ENCODE results near the gene PEX11G.

PEX11G gene

DNA sequence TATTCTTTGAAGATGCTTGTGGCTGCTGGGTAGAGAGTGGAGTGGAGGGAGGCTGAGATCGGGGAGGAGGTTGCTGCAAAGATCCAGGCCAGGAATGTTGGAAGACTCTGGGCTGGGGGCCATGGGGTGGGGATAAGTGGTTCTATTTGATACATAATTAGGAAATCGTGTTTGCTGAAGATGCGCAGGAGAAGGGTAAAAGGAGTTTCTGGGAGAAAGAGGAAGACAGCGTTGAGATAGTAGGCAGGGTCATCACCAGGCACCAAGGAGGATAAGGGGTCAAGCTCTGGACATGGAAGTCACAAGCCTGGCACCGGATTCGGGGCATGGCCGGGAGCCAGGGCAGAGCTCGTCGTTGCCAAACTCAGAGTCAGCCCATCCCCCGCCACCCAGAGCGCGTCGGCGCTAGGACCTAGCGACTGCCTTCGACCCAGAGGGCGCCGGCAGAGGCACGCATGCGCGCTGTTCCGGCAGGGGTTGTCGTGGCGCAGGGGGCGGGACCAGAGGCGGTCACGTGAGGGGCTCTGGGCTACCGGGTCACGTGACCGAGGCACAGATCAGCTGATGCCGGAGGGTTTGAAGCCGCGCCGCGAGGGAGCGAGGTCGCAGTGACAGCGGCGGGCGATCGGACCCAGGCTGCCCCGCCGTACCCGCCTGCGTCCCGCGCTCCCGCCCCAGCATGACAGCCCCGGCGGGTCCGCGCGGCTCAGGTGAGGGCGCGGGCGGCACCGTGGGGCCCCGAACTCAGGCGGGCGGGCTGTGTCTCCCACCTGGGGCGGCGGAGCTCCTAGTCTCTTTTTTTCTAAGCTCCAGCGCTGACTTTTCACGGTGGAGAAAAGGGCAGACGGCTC is 33.5 kb upstream of the PEX11G start, which contains the start of gene MCOLN1:
MCOLN1 (plus strand) TSS at position 553 of the 851 bp plus-strand sequence; CDS start at position 680, 127 bp downstream.
- TF ChIP-seq EZH2phosphoT487 (IDR thresholded peaks at IDR 0.05; ENCODE audit: borderline replicate concordance): no peak
- TF ChIP-seq, protein P1, sequence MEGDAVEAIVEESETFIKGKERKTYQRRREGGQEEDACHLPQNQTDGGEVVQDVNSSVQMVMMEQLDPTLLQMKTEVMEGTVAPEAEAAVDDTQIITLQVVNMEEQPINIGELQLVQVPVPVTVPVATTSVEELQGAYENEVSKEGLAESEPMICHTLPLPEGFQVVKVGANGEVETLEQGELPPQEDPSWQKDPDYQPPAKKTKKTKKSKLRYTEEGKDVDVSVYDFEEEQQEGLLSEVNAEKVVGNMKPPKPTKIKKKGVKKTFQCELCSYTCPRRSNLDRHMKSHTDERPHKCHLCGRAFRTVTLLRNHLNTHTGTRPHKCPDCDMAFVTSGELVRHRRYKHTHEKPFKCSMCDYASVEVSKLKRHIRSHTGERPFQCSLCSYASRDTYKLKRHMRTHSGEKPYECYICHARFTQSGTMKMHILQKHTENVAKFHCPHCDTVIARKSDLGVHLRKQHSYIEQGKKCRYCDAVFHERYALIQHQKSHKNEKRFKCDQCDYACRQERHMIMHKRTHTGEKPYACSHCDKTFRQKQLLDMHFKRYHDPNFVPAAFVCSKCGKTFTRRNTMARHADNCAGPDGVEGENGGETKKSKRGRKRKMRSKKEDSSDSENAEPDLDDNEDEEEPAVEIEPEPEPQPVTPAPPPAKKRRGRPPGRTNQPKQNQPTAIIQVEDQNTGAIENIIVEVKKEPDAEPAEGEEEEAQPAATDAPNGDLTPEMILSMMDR (conservative IDR thresholded peaks at IDR 0.05; ENCODE audit: low read length): no peak
- Histone ChIP-seq H3K36me3 (ENCODE audit: insufficient read depth, low read length) (no peaks in the 10 kb centered on the region), H3K4me3 (ENCODE audit: low read length, poor library complexity, severe bottlenecking) (peak within 1 kb of the TSS; percentile 81), H4K20me1 (ENCODE audit: insufficient read depth, low read length, poor library complexity, severe bottlenecking) (no peaks in the 10 kb centered on the region), H3F3A (ENCODE audit: low read depth) (no peaks in the 10 kb centered on the region), H3K9me2 (replicated peaks; ENCODE audit: low read depth, low read length) (no peaks in the 10 kb centered on the region), H3K9ac (ENCODE audit: low read depth, low read length, poor library complexity, severe bottlenecking) (peak within 1 kb of the TSS; percentile 64), H3K4me2 (ENCODE audit: low read depth, low read length, poor library complexity, severe bottlenecking) (peak within 1 kb of the TSS; percentile 82), H3K79me2 (ENCODE audit: insufficient read depth, low read length) (no peaks in the 10 kb centered on the region), H3K27me3 (ENCODE audit: insufficient read depth, low read length, poor library complexity, severe bottlenecking) (no peaks in the 10 kb centered on the region), H2AFZ (ENCODE audit: low read length) (peak within 1 kb of the TSS; percentile 88), H3K4me1 (ENCODE audit: insufficient read depth, low read length, poor library complexity, severe bottlenecking) (peaks cover 10% of the 10 kb centered on the region), H3K9me3 (ENCODE audit: insufficient read depth, low read depth, low read length) (no peaks in the 10 kb centered on the region)

DNA sequence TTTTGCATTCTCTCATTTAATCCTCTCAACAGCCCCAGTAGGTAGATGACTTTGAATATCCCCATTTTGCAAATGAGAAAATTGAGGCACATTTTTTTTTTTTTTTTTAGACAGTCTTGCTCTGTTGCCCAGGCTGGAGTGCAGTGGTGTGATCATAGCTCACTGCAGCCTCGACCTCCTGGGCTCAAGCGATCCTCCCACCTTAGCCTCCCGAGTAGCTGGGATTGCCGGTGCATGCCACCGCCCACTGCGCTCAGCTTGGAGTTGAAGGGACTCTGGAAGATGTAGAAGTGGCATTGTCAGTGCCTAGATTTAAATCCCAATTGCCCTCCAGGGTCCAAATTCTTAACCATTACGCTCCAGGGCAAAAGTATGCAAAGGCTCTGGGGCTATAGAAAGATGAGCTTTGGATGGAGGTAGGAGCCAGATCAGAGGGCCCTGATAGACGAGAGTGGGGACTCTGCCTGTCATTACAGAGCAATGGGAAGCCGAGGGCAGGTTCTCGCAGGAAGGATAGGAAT is 32.8 kb upstream of the PEX11G start:
- Histone ChIP-seq H4K20me1 (ENCODE audit: insufficient read depth, low read length, poor library complexity, severe bottlenecking) (no peaks in the 10 kb centered on the region), H3K4me3 (ENCODE audit: low read length, poor library complexity, severe bottlenecking) (peak overlapping the region; percentile 81), H3K79me2 (ENCODE audit: insufficient read depth, low read length) (peaks cover 2% of the 10 kb centered on the region), H2AFZ (ENCODE audit: low read length) (peak overlapping the region; percentile 81), H3K4me1 (ENCODE audit: insufficient read depth, low read length, poor library complexity, severe bottlenecking) (peaks cover 17% of the 10 kb centered on the region), H3K36me3 (ENCODE audit: insufficient read depth, low read length) (no peaks in the 10 kb centered on the region), H3K4me2 (ENCODE audit: low read depth, low read length, poor library complexity, severe bottlenecking) (peak overlapping the region; percentile 82), H3K27me3 (ENCODE audit: insufficient read depth, low read length, poor library complexity, severe bottlenecking) (no peaks in the 10 kb centered on the region), H3K9me2 (replicated peaks; ENCODE audit: low read depth, low read length) (no peaks in the 10 kb centered on the region), H3F3A (ENCODE audit: low read depth) (no peaks in the 10 kb centered on the region), H3K9me3 (ENCODE audit: insufficient read depth, low read depth, low read length) (no peaks in the 10 kb centered on the region), H3K9ac (ENCODE audit: low read depth, low read length, poor library complexity, severe bottlenecking) (peak overlapping the region; percentile 64)
- no peak for TF ChIP-seq EZH2phosphoT487 (IDR thresholded peaks at IDR 0.05; ENCODE audit: borderline replicate concordance)
- TF ChIP-seq, protein P1 (conservative IDR thresholded peaks at IDR 0.05; ENCODE audit: low read length): no peak

DNA sequence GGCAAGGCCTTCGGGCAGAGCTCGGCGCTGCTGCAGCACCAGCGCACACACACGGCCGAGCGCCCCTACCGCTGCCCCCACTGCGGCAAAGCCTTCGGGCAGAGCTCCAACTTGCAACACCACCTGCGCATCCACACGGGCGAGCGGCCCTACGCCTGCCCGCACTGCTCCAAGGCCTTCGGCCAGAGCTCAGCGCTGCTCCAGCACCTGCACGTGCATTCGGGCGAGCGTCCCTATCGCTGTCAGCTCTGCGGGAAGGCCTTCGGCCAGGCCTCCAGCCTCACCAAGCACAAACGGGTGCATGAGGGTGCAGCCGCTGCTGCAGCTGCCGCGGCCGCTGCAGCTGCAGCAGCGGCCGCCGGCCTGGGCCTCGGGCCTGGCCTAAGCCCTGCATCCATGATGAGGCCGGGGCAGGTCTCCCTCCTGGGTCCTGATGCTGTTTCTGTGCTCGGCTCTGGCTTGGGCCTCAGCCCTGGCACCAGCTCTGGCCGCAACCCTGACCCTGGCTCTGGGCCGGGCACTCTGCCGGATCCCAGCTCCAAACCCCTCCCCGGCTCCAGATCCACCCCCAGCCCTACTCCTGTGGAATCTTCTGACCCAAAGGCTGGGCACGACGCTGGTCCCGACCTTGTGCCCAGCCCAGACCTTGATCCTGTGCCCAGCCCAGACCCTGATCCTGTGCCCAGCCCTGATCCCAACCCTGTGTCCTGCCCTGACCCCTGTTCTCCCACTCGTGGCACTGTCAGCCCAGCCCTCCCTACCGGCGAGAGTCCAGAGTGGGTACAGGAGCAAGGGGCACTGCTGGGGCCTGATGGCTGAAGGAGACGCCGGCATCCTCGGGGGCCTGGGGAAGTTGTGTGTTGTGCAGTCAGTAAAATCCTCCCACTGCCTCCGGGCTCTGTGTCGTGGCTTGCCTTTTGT is 31.6 kb upstream of the PEX11G start:
- Histone ChIP-seq H3K79me2 (ENCODE audit: insufficient read depth, low read length) (peaks cover 6% of the 10 kb centered on the region), H3K27me3 (ENCODE audit: insufficient read depth, low read length, poor library complexity, severe bottlenecking) (no peaks in the 10 kb centered on the region), H3K4me3 (ENCODE audit: low read length, poor library complexity, severe bottlenecking) (no peak overlapping the region), H4K20me1 (ENCODE audit: insufficient read depth, low read length, poor library complexity, severe bottlenecking) (no peaks in the 10 kb centered on the region), H3K4me1 (ENCODE audit: insufficient read depth, low read length, poor library complexity, severe bottlenecking) (peaks cover 23% of the 10 kb centered on the region), H3K9me3 (ENCODE audit: insufficient read depth, low read depth, low read length) (no peaks in the 10 kb centered on the region), H3K9me2 (replicated peaks; ENCODE audit: low read depth, low read length) (no peaks in the 10 kb centered on the region), H2AFZ (ENCODE audit: low read length) (no peak overlapping the region), H3K36me3 (ENCODE audit: insufficient read depth, low read length) (no peaks in the 10 kb centered on the region), H3F3A (ENCODE audit: low read depth) (no peaks in the 10 kb centered on the region), H3K4me2 (ENCODE audit: low read depth, low read length, poor library complexity, severe bottlenecking) (no peak overlapping the region), H3K9ac (ENCODE audit: low read depth, low read length, poor library complexity, severe bottlenecking) (no peak overlapping the region)
- no peak for TF ChIP-seq EZH2phosphoT487 (IDR thresholded peaks at IDR 0.05; ENCODE audit: borderline replicate concordance)
- TF ChIP-seq, protein P1 (conservative IDR thresholded peaks at IDR 0.05; ENCODE audit: low read length): no peak
